HG02885 (cell line): ENCODE measurements around the gene VTI1A.
"Not testable (repeated sequence)": the region's sequence is repeated elsewhere in the genome, so short reads cannot be mapped to it uniquely, and the experiment has no call there.

Experiments
- ATAC-seq: cut with Tn5 transposase; IDR thresholded peaks from one replicate; pipeline ENCODE4 v1.9.1; 2021; ENCODE audit warnings: mild to moderate bottlenecking; ENCODE audit not compliant: unreplicated experiment, poor library complexity

The VTI1A gene

GRCh38 chr10:112838784-112839481 is 391.9 kb downstream of the VTI1A start:
- ATAC-seq = no peak

GRCh38 chr10:112839928-112840654 is 393.1 kb downstream of the VTI1A start:
- ATAC-seq = no peak

GRCh38 chr10:112841549-112841948 is 394.5 kb downstream of the VTI1A start:
- ATAC-seq = no peak

- ATAC-seq = peak; percentile 84
Measured at GRCh38 chr10:112842832-112843360, 395.9 kb downstream of the VTI1A start.

GRCh38 chr10:112843623-112844022 is 396.6 kb downstream of the VTI1A start:
- ATAC-seq = no peak

- no peak for ATAC-seq
Measured at GRCh38 chr10:112844681-112845544, 397.9 kb downstream of the VTI1A start.

- no peak for ATAC-seq
Measured at GRCh38 chr10:112847778-112848177, 400.8 kb downstream of the VTI1A start.

- ATAC-seq = no peak
Measured at GRCh38 chr10:112848228-112848627, 401.2 kb downstream of the VTI1A start.

GRCh38 chr10:112848868-112849430 is 401.9 kb downstream of the VTI1A start:
- no peak for ATAC-seq

GRCh38 chr10:112849546-112849945 is 402.5 kb downstream of the VTI1A start:
- no peak for ATAC-seq

- ATAC-seq = no peak
Measured at GRCh38 chr10:112851181-112851580, 404.2 kb downstream of the VTI1A start.

GRCh38 chr10:112851588-112852211 is 404.7 kb downstream of the VTI1A start:
- ATAC-seq = no peak

- no peak for ATAC-seq
Measured at GRCh38 chr10:112852306-112852705, 405.3 kb downstream of the VTI1A start.

GRCh38 chr10:112855134-112855533 is 408.1 kb downstream of the VTI1A start:
- no peak for ATAC-seq

- no peak for ATAC-seq
Measured at GRCh38 chr10:112857493-112857892, 410.5 kb downstream of the VTI1A start.

GRCh38 chr10:112858986-112859651 is 412.1 kb downstream of the VTI1A start:
- no peak for ATAC-seq

- no peak for ATAC-seq
Measured at GRCh38 chr10:112859793-112860192, 412.8 kb downstream of the VTI1A start.

GRCh38 chr10:112863461-112863860 is 416.4 kb downstream of the VTI1A start:
- ATAC-seq = not testable (repeated sequence)
